Activated T-cell treated with anti-CD3 and anti-CD28 coated beads, Interleukin-2, amount 50 U/mL, for 1 hour (primary cell): ENCODE data around the gene ZNF507.

Experiments
- DNase-seq: peaks from one replicate; pipeline ENCODE4 v3.0.0-alpha.2; 2020

Gene ZNF507

DNA sequence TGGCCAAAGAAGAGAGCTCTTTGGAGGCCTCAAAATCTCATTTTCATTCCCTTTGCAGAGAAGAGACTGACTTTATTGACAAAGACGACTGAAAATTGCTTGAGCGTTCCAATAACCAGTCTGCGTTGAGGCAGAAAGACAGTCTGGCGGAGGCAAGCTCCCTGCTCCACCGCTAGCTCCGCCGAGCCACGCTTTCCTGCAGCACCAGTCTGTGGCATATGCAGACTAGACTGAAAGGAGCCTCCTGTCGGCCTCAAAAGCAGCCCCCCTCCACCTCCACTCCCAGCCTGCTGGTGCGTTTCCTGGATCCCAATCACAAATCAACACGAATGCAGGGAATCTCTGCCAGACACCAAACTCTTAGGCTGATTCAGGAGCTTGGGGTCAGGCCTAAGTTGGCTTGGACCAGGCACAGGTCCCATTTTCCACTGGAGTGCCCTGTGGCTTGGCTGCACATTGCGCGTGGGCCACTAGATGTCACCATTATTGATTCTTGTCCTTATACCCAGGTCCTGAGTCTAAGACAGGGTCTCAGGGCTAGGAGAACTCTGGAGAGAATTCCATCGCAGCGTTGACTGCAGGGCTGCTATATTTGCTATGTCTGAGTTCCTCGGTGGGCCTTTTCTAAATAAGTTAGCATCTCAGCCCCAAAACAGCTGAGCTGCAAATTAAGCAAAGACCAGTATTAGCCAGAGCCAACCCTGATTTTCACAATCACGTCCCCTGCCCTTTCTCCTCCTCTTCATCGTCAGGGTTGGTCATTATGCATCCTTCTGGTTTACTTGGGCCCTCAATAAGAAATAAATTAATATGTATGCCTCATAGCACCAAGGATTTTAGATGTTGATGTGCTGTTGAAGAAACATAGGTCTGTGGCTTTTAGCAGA is 5.2 kb upstream of the ZNF507 start:
- DNase-seq, result peak; percentile 55

DNA sequence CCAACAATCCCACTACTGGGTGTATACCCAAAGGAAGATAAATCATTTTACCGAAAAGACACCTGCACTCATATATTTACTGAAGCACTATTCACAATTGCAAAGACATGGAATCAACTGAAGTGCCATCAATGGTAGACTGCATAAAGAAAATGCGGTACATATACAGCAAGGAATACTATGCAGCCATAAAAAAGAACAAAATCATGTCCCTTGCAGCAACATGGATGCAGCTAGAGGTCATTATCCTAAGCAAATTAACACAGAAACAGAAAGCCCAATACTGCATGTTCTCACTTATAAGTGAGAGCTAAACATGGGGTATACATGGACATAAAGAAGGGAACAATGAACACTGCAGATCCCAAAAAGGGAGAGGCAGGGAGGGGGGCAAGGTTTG is 2.7 kb upstream of the ZNF507 start:
- DNase-seq, result no peak

GRCh38 chr19:32343550-32344262 is 1.7 kb upstream of the ZNF507 start:
- no peak for DNase-seq

GRCh38 chr19:32346901-32347300 is 1.5 kb downstream of the ZNF507 start:
- DNase-seq, result no peak

DNA sequence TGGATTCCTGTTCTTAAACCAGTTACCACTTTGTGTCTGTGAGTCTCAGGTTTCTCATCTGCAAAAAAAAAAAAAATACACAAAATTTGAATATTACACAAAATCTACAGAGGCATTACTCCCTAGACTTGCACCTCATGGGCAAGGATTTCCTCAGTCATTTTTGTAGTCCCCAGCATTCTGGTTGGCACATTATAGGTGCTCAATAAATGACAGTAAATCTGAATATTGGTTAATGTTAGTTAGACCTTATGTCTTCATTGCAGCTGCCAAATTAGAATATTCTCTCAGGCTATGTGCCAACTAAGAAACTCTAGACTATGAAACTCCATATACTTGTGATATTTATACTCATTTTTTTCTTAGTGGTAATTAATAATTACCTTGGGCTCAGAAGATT is 2.2 kb downstream of the ZNF507 start:
- no peak for DNase-seq

DNA sequence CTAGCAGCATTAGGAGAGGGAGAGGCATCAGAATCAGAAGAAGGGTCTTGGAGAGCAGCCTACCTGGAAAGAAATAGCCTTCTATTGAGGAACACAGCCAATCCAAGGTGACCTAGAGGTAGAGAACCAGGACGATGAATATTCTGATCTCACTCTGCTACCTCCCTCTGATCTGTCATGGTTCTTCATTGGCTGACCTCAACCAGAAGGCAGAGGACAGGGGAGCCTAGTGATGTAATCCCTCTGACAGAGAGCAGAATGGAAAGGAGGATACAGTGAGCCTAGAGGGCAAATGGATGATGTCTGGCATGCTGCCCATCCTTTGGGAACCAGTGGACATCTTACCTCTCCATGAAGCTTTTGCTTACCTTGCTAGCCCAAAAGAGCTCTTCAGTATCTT is 3.6 kb downstream of the ZNF507 start:
- no peak for DNase-seq

DNA sequence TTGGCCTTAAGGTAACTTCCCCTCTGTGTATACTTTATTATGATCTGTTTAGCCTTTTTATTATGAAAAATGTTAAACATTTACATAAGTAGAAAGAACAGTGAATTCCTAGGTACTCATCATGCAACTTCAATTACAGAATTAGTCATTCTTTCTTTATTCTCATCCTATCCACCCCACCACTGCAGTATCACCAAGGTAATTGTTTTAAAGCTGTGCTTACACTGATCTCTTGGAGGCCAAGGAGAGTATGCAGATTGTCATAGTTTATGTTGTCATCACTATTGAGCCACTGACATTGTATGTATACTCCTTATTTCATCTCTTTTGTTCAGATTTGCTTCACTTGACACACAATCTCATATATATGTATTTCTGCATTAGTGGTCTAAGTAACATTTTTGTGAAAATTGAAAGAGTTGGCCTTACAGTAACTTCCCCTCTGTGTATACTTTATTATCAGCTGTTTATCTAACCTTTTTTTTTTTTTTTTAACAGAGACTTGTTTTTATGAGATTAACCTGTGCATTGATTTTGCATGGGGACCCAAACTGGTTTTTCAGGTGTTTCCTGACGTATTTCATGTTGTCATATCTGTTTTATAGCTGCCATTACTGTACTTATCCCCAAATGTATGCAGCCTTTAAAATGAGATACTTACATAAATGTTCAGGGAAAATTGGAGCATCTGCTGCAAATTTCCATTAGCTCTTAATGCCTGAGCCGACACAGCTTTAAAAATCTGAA is 4.5 kb downstream of the ZNF507 start:
- DNase-seq, result no peak

DNA sequence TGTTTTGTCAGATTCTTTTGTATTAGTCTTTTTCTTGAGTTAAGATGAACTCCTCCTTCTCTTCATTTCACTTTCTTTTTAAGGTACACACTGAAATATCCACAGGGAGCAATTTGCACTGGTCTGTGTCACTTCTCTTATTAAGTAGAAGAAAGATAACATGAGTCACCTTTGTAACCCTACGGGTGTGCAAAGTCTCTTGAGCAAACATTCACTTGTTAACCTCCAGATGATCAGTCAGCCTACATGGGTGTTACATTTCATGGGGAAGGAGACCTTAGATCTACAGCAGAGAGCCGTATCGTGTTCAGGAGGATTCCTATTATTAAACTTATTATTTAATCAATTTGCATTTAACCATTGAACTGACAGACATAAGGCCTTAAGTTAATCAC is 5.1 kb downstream of the ZNF507 start:
- no peak for DNase-seq

- no peak for DNase-seq
Measured at GRCh38 chr19:32350987-32351348, 5.6 kb downstream of the ZNF507 start.

DNA sequence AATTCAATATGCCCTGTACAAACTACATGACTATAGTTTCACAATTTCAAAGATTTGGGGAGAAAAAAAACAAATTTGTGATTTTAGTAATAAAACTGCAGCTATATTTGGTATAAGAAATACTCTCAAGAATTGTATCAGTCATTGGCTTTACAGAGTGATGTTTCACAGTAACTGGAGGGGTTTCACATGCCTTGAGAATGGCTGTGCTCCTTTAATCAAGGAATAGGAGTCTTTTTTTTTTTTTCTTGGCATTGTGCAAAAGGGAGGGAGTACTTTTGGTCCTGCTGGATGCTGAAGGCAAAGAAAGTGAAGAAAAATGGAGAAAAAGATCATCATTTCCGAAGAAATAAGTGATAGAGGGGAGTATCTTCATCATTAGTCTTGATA is 6.8 kb downstream of the ZNF507 start:
- DNase-seq, result no peak

- DNase-seq, result no peak
Measured at GRCh38 chr19:32354345-32354744, 8.9 kb downstream of the ZNF507 start.

GRCh38 chr19:32355309-32355708 is 9.9 kb downstream of the ZNF507 start:
- no peak for DNase-seq

DNA sequence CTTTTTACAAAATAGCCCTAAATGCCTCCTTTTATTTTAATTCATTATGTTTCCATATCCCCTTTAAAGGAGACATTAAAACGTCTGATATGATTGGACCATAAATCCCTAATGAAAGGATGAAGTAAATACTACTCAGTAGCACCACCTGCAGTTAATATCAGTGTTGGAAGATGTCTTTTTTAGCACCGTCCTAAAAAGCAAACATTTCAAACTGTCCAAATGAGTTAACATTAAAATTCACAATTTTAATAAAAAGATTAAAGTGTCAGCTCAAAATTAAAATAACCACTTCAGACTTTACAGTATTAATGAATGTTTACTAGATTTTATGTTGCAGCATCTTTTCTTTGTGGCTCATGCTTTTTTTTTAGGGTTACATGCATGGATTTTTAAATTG is 12.3 kb downstream of the ZNF507 start:
- DNase-seq, result no peak

- no peak for DNase-seq
Measured at GRCh38 chr19:32358321-32358720, 12.9 kb downstream of the ZNF507 start.

- DNase-seq, result no peak
Measured at GRCh38 chr19:32359581-32359980, 14.2 kb downstream of the ZNF507 start.

DNA sequence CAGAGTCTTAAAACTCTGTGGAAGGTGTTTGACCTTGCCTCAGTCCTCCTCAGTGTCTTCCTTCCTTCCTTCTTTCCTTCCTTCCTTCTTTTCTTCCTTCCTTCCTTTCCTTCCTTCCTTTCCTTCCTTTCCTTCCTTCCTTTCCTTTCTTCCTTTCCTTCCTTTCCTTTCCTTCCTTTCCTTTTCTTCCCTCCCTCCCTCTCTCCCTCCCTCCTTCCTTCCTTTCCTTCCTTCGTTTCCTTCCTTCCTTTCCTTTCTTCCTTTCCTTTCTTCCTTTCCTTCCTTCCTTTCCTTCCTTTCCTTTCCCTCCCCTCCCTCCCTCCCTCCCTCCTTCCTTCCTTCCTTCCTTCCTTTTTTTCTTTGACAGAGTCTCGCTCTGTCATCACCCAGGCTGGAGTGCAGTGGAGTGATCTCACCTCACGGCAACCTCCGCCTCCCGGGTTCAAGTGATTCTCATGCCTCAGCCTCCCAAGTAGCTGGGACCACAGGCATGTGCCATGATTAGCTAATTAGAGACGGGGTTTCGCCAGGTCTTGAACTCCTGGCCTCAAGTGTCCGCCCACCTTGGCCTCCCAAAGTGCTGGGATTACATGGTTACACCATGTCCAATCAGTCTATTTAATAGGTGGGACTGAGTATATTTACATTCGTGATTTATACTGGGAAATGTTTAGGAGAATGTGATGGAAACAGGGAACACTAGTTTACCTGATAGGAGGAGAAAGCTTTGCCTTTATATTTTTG is 16.3 kb downstream of the ZNF507 start:
- DNase-seq, result no peak

GRCh38 chr19:32362318-32362691 is 16.9 kb downstream of the ZNF507 start:
- DNase-seq, result no peak

DNA sequence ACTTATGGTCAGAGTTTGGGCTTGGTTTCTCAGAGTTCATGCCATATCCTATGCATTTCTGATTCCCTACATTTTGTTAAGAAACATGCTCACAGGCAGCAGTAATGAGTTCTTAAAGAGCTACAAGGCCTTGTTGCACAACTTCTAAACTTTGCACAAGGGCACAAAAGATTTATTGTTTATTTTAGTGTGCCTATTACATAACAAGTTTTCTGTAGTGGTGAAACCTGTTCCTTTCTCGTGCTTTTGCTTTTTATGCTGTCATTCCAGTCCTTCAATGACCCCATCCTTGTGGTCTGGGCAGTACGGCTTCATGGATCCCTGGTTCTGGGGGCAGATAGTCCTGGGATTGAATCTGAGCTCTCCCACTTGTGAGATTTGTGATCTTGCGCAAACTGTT is 17.8 kb downstream of the ZNF507 start:
- DNase-seq, result no peak

DNA sequence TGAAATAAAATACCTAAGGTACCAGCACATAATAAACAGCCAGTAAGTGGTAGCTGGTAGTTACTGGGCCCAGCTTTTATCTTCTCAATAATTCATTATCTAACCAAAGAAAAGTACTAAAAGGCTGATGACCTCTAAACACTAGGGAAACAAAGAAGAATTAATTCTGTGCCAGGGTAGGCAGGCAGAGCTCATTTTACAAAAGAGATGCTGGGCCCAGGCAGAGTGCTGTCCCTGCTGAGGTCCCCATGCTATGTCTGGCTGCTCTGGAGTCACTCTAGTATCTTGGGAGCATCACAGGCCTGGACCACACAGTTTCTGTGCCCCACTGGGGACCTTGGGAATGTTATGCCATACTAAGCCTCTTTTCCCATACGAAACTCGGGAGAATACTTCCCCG is 18.2 kb downstream of the ZNF507 start:
- no peak for DNase-seq

GRCh38 chr19:32364040-32364439 is 18.6 kb downstream of the ZNF507 start:
- no peak for DNase-seq

- no peak for DNase-seq
Measured at GRCh38 chr19:32367063-32367462, 21.7 kb downstream of the ZNF507 start.

GRCh38 chr19:32367948-32368536 is 22.6 kb downstream of the ZNF507 start:
- no peak for DNase-seq

GRCh38 chr19:32368787-32369186 is 23.4 kb downstream of the ZNF507 start:
- no peak for DNase-seq
